Upper lobe of left lung (tissue), 6 donors: ENCODE data around the gene PAIP2B. TPM values are rescaled to one million over a fixed set of nuclear protein-coding genes. Genes with fewer than 3 reads are reported as not detected.

Experiments
- ATAC-seq, 2 donors: fragments of 200-7000 bp; cut with Tn5 transposase; one replicate each; pipeline ENCODE4 v1.9.1; 2022; ENCODE audit warnings: mild to moderate bottlenecking in 2 of 2, moderate library complexity in 2 of 2; ENCODE audit not compliant: low FRiP score in 2 of 2
- DNase-seq, 2 donors: peaks; one replicate each; pipeline ENCODE4 v3.0.0-alpha.2; 2019 to 2020
- H3K27ac ChIP-seq, 4 donors: fragments of 200-600 bp; sonication (generic); one replicate each; pipeline ENCODE4 v1.5.1; 2016 to 2019
- H3K27me3 ChIP-seq, 4 donors: fragments of 200-600 bp; sonication (generic); one replicate each; pipeline ENCODE4 v1.5.1; 2017 to 2019
- H3K36me3 ChIP-seq, 4 donors: fragments of 200-600 bp; sonication (generic); one replicate each; pipeline ENCODE4 v1.5.1; 2016 to 2019
- H3K4me1 ChIP-seq, 4 donors: fragments of 200-600 bp; sonication (generic); one replicate each; pipeline ENCODE4 v1.5.1; 2018 to 2019
- H3K4me3 ChIP-seq, 4 donors: fragments of 200-600 bp; sonication (generic); one replicate each; pipeline ENCODE4 v1.5.1; 2017 to 2019; ENCODE audit warnings: mild to moderate bottlenecking in 2 of 4, moderate library complexity in 1 of 4
- H3K9me3 ChIP-seq, 4 donors: fragments of 200-600 bp; sonication (generic); one replicate each; pipeline ENCODE4 v1.5.1; 2018 to 2019
- CTCF ChIP-seq, 6 experiments: fragments of 450-650 bp in 4 of 6; fragments of 200-600 bp in 2 of 6; sonication (generic) in 2 of 6; IDR thresholded peaks; one replicate each; pipeline ENCODE4 v1.5.1; 2016 to 2019; ENCODE audit warnings: antibody characterized with exemption in 6 of 6
- EP300 ChIP-seq, 4 donors: sonication (generic); formaldehyde crosslinking; IDR thresholded peaks; one replicate each; pipeline ENCODE4 v1.5.1; 2017; ENCODE audit warnings: antibody characterized with exemption in 4 of 4, control low read depth in 2 of 4
- POLR2A ChIP-seq, 4 donors: fragments of 450-650 bp; IDR thresholded peaks; one replicate each; pipeline ENCODE4 v1.5.1; 2016 to 2017; ENCODE audit warnings: antibody characterized with exemption in 4 of 4, mild to moderate bottlenecking in 2 of 4
- POLR2AphosphoS5 ChIP-seq, 2 donors: sonication (generic); formaldehyde crosslinking; IDR thresholded peaks; one replicate each; pipeline ENCODE4 v1.5.1; 2017; ENCODE audit warnings: antibody characterized with exemption in 2 of 2
- WGBS, 2 donors: methylation state at CpG; one replicate each; pipeline ENCODE4 v1.1.5; 2017 to 2018; 5-methylcytosine and 5-hydroxymethylcytosine counted together
- total RNA-seq, 6 donors: library from RNA; depleted of rRNA in 4 of 6; stranded (reverse); fragments of >200 nt in 4 of 6; gene quantifications; one replicate each; pipeline versions ENCODE4 v1.1.0 to v1.2.1, GENCODE V29; 2016 to 2021
- donor health status: DM: no; HTN: no; CAD: no; lungs with moderate emphysema.
- donor health status: DM: no; HTN: yes; CAD: no; lungs with severe emphysema.

The PAIP2B gene
- total RNA-seq, 6 donors from 2014 or later: 2.8 to 9.5 (median 6.5) TPM

GRCh38 chr2:71223767-71224333 lies 3.1 kb downstream of the PAIP2B start:
- Histone ChIP-seq H3K27ac (no peak overlapping the region), H3K9me3 (no peaks in the 10 kb centered on the region), H3K4me1 (peaks cover 9 to 13% (median 12%) of the 10 kb centered on the region in 4 donors), H3K36me3 (no peaks in the 10 kb centered on the region), H3K27me3 (no peaks in the 10 kb centered on the region), H3K4me3 (no peak overlapping the region)
- WGBS, 2 donors: 41 to 47% methylated on average over 3 of the region's 3 CpGs
- DNase-seq: peak in 1 of 2 donors; percentile 54
- ATAC-seq: no peak
- no peak for TF ChIP-seq POLR2AphosphoS5 (IDR thresholded peaks at IDR 0.05)
- no peak for TF ChIP-seq POLR2A (IDR thresholded peaks at IDR 0.05)
- TF ChIP-seq CTCF (IDR thresholded peaks at IDR 0.05): peak in 1 of 6 experiments; percentile 29
- no peak for TF ChIP-seq EP300 (IDR thresholded peaks at IDR 0.05)

GRCh38 chr2:71220743-71221142 lies 6.2 kb downstream of the PAIP2B start:
- no peak for ATAC-seq
- Histone ChIP-seq H3K27ac (no peak overlapping the region), H3K9me3 (no peaks in the 10 kb centered on the region), H3K4me1 (peaks cover 0 to 5% (median under 1%) of the 10 kb centered on the region in 4 donors), H3K27me3 (no peaks in the 10 kb centered on the region), H3K4me3 (no peak overlapping the region), H3K36me3 (no peaks in the 10 kb centered on the region)
- no peak for DNase-seq
- TF ChIP-seq POLR2AphosphoS5 (IDR thresholded peaks at IDR 0.05) (no peak), CTCF (IDR thresholded peaks at IDR 0.05) (no peak), POLR2A (IDR thresholded peaks at IDR 0.05) (no peak)
- 93 to 96% methylated on average over 2 of the region's 2 CpGs for WGBS, 2 donors

DNA sequence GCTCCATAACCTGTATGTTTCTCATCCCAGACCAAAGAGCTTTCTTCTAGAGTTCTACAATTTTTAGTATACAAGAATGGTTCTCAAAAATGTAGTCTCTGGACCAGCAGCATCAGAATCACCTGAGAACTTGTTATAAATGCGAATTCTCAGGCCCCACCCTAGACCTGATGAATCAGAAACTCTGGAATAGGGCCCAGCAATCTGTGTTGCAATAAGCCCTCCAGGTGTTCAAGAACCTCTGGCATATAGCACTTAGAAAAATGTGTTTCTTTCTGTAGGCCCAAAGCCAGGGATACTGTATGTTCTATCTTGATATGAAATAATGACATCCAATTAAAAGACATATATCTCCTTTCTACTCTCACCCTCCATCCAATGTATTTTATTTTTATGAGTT lies 10.4 kb downstream of the PAIP2B start:
- H3K4me1 ChIP-seq: no peaks in the 10 kb centered on the region
- no peak for ATAC-seq
- no peak for TF ChIP-seq CTCF (IDR thresholded peaks at IDR 0.05)
- WGBS, 2 donors: 50 to 64% methylated on average over 1 of the region's 1 CpG
- H3K36me3 ChIP-seq: no peaks in the 10 kb centered on the region
- no peaks in the 10 kb centered on the region for H3K27me3 ChIP-seq
- DNase-seq: peak in 1 of 2 donors; percentile 53
- H3K4me3 ChIP-seq: no peak overlapping the region
- no peak overlapping the region for H3K27ac ChIP-seq
- H3K9me3 ChIP-seq: no peaks in the 10 kb centered on the region

GRCh38 chr2:71215447-71215846 lies 11.5 kb downstream of the PAIP2B start:
- DNase-seq (no peak), ATAC-seq (no peak)
- H3K4me1 ChIP-seq: no peaks in the 10 kb centered on the region
- H3K4me3 ChIP-seq: no peak overlapping the region
- H3K36me3 ChIP-seq: no peaks in the 10 kb centered on the region
- no peak overlapping the region for H3K27ac ChIP-seq
- TF ChIP-seq POLR2AphosphoS5 (IDR thresholded peaks at IDR 0.05): no peak
- no peak for TF ChIP-seq CTCF (IDR thresholded peaks at IDR 0.05)
- no peak for TF ChIP-seq EP300 (IDR thresholded peaks at IDR 0.05)
- no peak for TF ChIP-seq POLR2A (IDR thresholded peaks at IDR 0.05)
- no peaks in the 10 kb centered on the region for H3K9me3 ChIP-seq
- no peaks in the 10 kb centered on the region for H3K27me3 ChIP-seq
- 77% methylated on average over 3 of the region's 3 CpGs for WGBS, 2 donors

DNA sequence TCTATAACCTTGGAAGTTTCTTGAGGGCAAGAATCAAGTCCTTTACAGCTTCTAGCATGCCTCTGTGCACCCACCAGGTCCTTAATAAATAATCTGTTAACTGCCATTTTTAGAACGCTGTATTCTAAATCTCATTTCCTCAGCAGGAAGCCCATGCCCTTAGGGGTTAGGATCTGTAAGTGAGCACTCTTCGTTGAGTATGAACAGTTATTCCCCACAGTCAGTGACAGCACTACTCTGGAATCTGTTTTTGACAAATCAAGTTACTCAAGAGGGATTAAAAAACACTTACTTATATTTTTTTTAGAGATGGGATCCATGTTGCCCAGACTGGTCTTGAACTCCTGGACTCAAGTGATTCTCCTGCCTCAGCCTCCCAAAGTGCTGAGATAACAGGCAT lies 14.6 kb downstream of the PAIP2B start:
- H3K4me1 ChIP-seq: no peaks in the 10 kb centered on the region

More for the DNA sequence above, 14.6 kb downstream of the PAIP2B start:
- Histone ChIP-seq H3K9me3 (no peaks in the 10 kb centered on the region), H3K27ac (no peak overlapping the region), H3K4me3 (no peak overlapping the region), H3K27me3 (no peaks in the 10 kb centered on the region), H3K36me3 (no peaks in the 10 kb centered on the region)
- WGBS, 2 donors: 53 to 59% methylated on average over 2 of the region's 2 CpGs
- ATAC-seq: no peak
- DNase-seq: no peak
- TF ChIP-seq EP300 (IDR thresholded peaks at IDR 0.05): no peak
- no peak for TF ChIP-seq CTCF (IDR thresholded peaks at IDR 0.05)
- no peak for TF ChIP-seq POLR2AphosphoS5 (IDR thresholded peaks at IDR 0.05)
- TF ChIP-seq POLR2A (IDR thresholded peaks at IDR 0.05): no peak
